Activated T-helper 1 cell treated with anti-CD3 and anti-CD28 coated beads, Interleukin-12 subunit alpha, Interleukin-12 subunit beta, Interleukin-2, Interleukin-4 antibody, amounts not matched to agents 30 ng/mL and 10 ng/mL and 1 ng/mL, durations not matched to agents 14 hours and 24 hours and 36 hours (primary cell): ENCODE data around the gene GALC. TPM values are rescaled to one million over a fixed set of nuclear protein-coding genes. Genes with fewer than 3 reads are reported as not detected.

Experiments
- DNase-seq: peaks from one replicate; pipeline ENCODE4 v3.0.0; 2021; ENCODE audit warnings: low spot score
- H3K27ac Mint-ChIP-seq: one replicate; pipeline ENCODE4 v1.8.0; 2021; ENCODE audit warnings: mild to moderate bottlenecking, mixed read lengths
- H3K27me3 Mint-ChIP-seq: one replicate; pipeline ENCODE4 v1.8.0; 2022; ENCODE audit warnings: mild to moderate bottlenecking, moderate library complexity, mixed read lengths; ENCODE audit not compliant: insufficient read depth
- H3K36me3 Mint-ChIP-seq: one replicate; pipeline ENCODE4 v1.8.0; 2021; ENCODE audit warnings: low read depth, mixed read lengths
- H3K4me1 Mint-ChIP-seq: one replicate; pipeline ENCODE4 v1.8.0; 2021; ENCODE audit warnings: low read depth, mixed read lengths
- H3K4me3 Mint-ChIP-seq: one replicate; pipeline ENCODE4 v1.8.0; 2021; ENCODE audit warnings: mild to moderate bottlenecking, moderate library complexity, mixed read lengths
- H3K9me3 Mint-ChIP-seq: one replicate; pipeline ENCODE4 v1.8.0; 2021; ENCODE audit warnings: mixed read lengths
- intact Hi-C: fragments of 100-400 bp; cut with micrococcal nuclease; formaldehyde crosslinking; loops from one replicate; pipeline ENCODE4 v1.15.1; 2024
- total RNA-seq: library from RNA; stranded (reverse); gene quantifications from 2 replicates; pipeline ENCODE4 v1.2.3, GENCODE V29; 2022

The GALC gene
- total RNA-seq, 1 donor from 2014 or later = 8.6 TPM

- DNase-seq = no peak
- no peaks in the 10 kb centered on the region for H3K9me3 Mint-ChIP-seq
- peaks cover 37% of the 10 kb centered on the region for H3K4me1 Mint-ChIP-seq
- no peak overlapping the region for H3K4me3 Mint-ChIP-seq
- peaks cover 13% of the 10 kb centered on the region for H3K36me3 Mint-ChIP-seq
- no peak overlapping the region for H3K27ac Mint-ChIP-seq
- intact Hi-C loops = no loop called here
- H3K27me3 Mint-ChIP-seq = no peaks in the 10 kb centered on the region
Observed at GRCh38 chr14:87989221-87989955, 3.6 kb downstream of the GALC start.

- H3K4me1 Mint-ChIP-seq = no peaks in the 10 kb centered on the region
- no peak overlapping the region for H3K27ac Mint-ChIP-seq
- H3K4me3 Mint-ChIP-seq = no peak overlapping the region
- no peaks in the 10 kb centered on the region for H3K27me3 Mint-ChIP-seq
- DNase-seq = no peak
- peaks cover 36% of the 10 kb centered on the region for H3K36me3 Mint-ChIP-seq
- intact Hi-C loops = no loop called here
- no peaks in the 10 kb centered on the region for H3K9me3 Mint-ChIP-seq
Observed at GRCh38 chr14:87979689-87980088, 13.3 kb downstream of the GALC start.

- no peaks in the 10 kb centered on the region for H3K9me3 Mint-ChIP-seq
- H3K4me3 Mint-ChIP-seq = no peak overlapping the region
- H3K27ac Mint-ChIP-seq = no peak overlapping the region
- no peaks in the 10 kb centered on the region for H3K27me3 Mint-ChIP-seq
- no peak for DNase-seq
- no peaks in the 10 kb centered on the region for H3K4me1 Mint-ChIP-seq
- peaks cover 30% of the 10 kb centered on the region for H3K36me3 Mint-ChIP-seq
- intact Hi-C loops = no loop called here
Observed at GRCh38 chr14:87975636-87976035, 17.3 kb downstream of the GALC start.

DNA sequence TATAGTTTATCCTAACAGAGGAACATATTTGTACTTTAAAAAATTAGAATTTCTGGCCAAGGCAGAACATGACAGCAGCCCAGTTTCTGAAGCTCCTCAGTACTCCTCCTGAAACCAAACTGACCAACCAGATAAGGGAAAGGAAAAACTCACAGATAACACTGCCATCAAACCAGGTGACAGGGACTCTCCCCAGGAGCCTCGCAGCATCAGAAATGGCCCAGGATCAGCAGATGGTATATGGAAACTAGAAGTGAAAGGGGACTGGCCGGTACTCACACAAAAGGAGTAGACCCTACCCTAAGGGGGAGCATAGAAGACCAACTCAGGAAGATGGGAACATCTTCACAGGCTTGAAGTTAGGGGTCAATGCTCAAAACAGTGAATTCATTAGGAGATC lies 22.0 kb downstream of the GALC start:
- intact Hi-C loops = no loop called here
- Mint-ChIP-seq H3K9me3 (no peaks in the 10 kb centered on the region), H3K27me3 (no peaks in the 10 kb centered on the region), H3K4me1 (no peaks in the 10 kb centered on the region), H3K36me3 (peaks cover 22% of the 10 kb centered on the region), H3K4me3 (no peak overlapping the region), H3K27ac (no peak overlapping the region)
- no peak for DNase-seq

DNA sequence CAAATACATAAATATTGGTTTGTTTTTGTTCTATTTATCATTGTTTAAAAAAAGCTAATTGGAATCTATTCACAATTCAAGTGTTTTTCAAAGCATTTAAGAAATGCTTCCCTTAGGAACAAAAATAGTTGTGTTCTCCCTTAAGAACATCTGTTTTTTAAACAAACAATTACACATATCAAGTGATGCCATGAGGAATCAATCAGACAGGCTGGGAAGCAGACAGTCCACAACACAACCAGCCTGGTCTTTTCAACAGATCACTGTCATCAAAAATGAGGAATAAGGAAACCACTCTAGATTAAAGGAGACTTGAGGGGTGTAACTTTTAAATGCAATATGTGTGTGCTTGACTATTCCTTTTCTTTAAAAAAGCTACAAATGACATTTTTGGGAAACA lies 25.5 kb downstream of the GALC start:
- H3K27me3 Mint-ChIP-seq = no peaks in the 10 kb centered on the region
- no peaks in the 10 kb centered on the region for H3K4me1 Mint-ChIP-seq
- no peak overlapping the region for H3K27ac Mint-ChIP-seq
- no peak overlapping the region for H3K4me3 Mint-ChIP-seq
- H3K36me3 Mint-ChIP-seq = peaks cover 26% of the 10 kb centered on the region
- H3K9me3 Mint-ChIP-seq = no peaks in the 10 kb centered on the region
- no peak for DNase-seq
- intact Hi-C loops = no loop called here

- Mint-ChIP-seq H3K4me1 (no peaks in the 10 kb centered on the region), H3K4me3 (no peak overlapping the region), H3K27ac (no peak overlapping the region), H3K9me3 (no peaks in the 10 kb centered on the region), H3K36me3 (peaks cover 30% of the 10 kb centered on the region), H3K27me3 (no peaks in the 10 kb centered on the region)
- DNase-seq = no peak
- intact Hi-C loops = no loop called here
Observed at GRCh38 chr14:87966816-87967215, 26.2 kb downstream of the GALC start.

DNA sequence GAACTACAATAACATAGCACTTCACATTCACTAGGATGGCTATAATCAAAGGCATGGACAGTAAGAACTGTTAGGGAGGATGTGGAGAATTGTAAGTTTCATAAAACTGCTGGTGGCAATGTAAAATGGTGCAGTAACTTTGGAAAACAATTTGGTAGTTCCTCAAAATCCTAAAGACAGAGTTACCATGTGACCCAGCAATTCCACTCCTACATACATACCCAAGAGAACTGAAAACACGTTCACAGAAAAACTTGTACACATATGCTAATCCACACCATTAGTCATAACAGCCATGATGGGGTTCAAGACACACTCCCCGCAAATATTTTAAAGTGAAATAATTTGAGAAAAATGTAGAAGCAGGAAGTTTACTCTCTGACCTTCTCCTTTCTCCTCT lies 31.7 kb downstream of the GALC start:
- Mint-ChIP-seq H3K9me3 (peaks cover 6% of the 10 kb centered on the region), H3K27me3 (no peaks in the 10 kb centered on the region), H3K36me3 (peaks cover 55% of the 10 kb centered on the region), H3K4me3 (no peak overlapping the region), H3K27ac (no peak overlapping the region), H3K4me1 (peaks cover 7% of the 10 kb centered on the region)
- DNase-seq = no peak
- intact Hi-C loops = no loop called here

- Mint-ChIP-seq H3K4me3 (no peak overlapping the region), H3K4me1 (peaks cover 7% of the 10 kb centered on the region), H3K27ac (no peak overlapping the region), H3K9me3 (peaks cover 6% of the 10 kb centered on the region), H3K36me3 (peaks cover 50% of the 10 kb centered on the region), H3K27me3 (no peaks in the 10 kb centered on the region)
- no peak for DNase-seq
- intact Hi-C loops = no loop called here
Observed at GRCh38 chr14:87960013-87960787, 32.8 kb downstream of the GALC start.

- Mint-ChIP-seq H3K9me3 (peaks cover 6% of the 10 kb centered on the region), H3K27me3 (no peaks in the 10 kb centered on the region), H3K36me3 (peaks cover 25% of the 10 kb centered on the region), H3K27ac (no peak overlapping the region), H3K4me1 (peaks cover 33% of the 10 kb centered on the region), H3K4me3 (no peak overlapping the region)
- DNase-seq = no peak
- intact Hi-C loops = no loop called here
Observed at GRCh38 chr14:87955501-87955900, 37.5 kb downstream of the GALC start.

DNA sequence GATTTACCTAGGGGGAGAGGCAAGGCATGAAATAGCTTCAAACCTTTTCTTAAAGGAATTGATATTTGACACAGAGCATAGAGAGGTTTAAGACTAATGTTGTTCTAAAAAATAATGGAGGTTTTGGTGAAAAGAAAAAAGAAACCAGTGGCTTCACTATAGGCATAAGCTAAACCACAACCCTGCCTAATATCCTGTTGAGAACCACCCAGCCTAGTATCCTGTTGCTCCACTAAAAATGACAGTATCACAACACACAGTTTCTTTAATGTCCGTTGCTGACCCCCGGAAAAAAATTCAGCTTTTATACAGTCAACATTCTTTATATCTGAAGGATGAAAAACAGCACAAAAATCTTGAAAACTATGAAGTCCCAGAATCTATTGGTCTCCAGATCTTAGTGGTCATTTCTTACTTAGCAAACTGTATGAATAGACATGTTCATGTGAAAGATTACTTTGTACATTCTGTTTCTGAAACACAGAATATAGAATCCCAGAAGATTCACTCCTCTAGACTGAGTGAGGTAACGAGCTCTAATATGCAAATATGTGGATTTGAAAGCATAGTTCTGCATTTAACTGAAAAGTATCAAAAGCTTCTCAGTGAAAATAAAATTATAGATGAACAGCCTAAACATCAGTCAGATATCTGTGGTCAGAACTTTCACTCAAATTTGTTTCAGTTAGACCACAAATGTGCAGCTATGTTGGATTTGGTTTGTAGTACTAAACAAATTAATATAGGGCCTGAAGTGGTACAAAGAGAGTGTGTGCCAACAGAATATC lies 40.5 kb downstream of the GALC start:
- Mint-ChIP-seq H3K27me3 (no peaks in the 10 kb centered on the region), H3K4me1 (peaks cover 26% of the 10 kb centered on the region), H3K27ac (no peak overlapping the region), H3K36me3 (peaks cover 12% of the 10 kb centered on the region), H3K4me3 (peak overlapping the region; percentile 35), H3K9me3 (no peaks in the 10 kb centered on the region)
- no peak for DNase-seq
- intact Hi-C loops = no loop called here

DNA sequence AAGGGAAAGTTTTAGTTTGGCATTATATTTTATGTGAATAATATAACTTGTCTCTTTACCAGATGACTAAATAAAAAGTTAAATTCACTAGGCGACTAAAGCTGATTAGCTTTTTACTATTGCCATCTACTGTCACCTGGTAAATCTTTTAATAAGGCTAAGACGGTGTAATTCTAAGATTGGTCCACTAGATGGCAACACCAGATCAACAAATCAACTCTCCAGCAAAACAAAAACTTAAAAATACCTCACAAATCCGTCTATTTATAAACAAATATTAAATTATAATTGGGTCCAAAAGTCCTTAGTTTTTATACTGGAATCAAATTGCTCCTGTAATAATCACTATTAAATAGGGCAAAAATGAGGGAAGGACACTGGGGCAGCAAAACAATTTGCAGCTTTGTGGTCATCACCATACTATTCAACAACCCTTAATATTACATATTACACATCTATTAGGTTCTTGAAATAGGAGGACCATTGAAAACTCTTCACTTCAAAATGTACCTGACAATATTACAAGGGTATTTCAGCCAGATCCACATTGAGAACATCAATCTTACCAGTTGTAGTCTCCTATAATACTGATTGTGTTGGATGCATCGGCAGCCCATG lies 47.9 kb downstream of the GALC start:
- H3K4me1 Mint-ChIP-seq = no peaks in the 10 kb centered on the region
- no peaks in the 10 kb centered on the region for H3K27me3 Mint-ChIP-seq
- DNase-seq = no peak
- intact Hi-C loops = loop anchor here (1.0 to 10.0 kb wide), 6 partner anchors 48 to 620 kb away; partner anchors contain the start of genes GALC, SPATA7 and ZC3H14
- H3K4me3 Mint-ChIP-seq = no peak overlapping the region
- peaks cover 19% of the 10 kb centered on the region for H3K36me3 Mint-ChIP-seq
- no peak overlapping the region for H3K27ac Mint-ChIP-seq
- H3K9me3 Mint-ChIP-seq = no peaks in the 10 kb centered on the region

GRCh38 chr14:87940894-87941293 lies 52.1 kb downstream of the GALC start:
- H3K4me1 Mint-ChIP-seq = no peaks in the 10 kb centered on the region
- no peak for DNase-seq
- peaks cover 13% of the 10 kb centered on the region for H3K36me3 Mint-ChIP-seq
- H3K9me3 Mint-ChIP-seq = no peaks in the 10 kb centered on the region
- intact Hi-C loops = loop anchor here (10.0 kb wide), 2 partner anchors 444 to 624 kb away; partner anchors contain the start of genes SPATA7 and ZC3H14
- H3K4me3 Mint-ChIP-seq = no peak overlapping the region
- no peak overlapping the region for H3K27ac Mint-ChIP-seq
- H3K27me3 Mint-ChIP-seq = no peaks in the 10 kb centered on the region
